ENCODE results near the gene ANTKMT.

DNA sequence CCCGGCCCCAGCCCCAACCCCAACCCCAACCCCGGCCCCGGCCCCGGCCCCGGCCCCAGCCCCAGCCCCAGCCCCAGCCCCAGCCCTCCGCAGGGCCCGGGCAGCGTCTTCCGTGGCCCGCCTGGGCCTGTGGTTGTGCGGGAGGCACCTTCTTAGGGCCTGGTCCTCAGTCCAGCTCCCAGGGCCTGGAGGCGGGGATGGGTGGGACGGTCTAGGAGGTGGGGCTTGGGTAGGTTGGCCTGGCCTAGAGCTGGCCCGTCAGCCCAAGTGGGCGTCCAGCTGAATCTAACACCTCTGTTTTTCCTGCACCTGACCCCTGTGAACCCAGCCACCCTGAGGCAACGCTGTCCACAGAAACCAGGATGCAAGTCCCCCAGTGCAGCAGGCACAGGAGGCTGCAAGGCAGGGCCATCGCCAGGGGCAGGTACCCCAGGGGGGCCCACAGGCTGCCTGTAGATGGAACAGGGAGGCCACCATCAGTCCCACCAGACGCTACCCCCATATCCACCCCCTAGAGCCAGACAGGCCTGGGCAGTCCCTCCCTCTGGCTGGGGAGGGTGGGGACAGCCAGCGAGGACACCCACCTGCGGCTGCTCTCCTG lies 48.3 kb downstream of the ANTKMT start:
- TF ChIP-seq, protein P1, sequence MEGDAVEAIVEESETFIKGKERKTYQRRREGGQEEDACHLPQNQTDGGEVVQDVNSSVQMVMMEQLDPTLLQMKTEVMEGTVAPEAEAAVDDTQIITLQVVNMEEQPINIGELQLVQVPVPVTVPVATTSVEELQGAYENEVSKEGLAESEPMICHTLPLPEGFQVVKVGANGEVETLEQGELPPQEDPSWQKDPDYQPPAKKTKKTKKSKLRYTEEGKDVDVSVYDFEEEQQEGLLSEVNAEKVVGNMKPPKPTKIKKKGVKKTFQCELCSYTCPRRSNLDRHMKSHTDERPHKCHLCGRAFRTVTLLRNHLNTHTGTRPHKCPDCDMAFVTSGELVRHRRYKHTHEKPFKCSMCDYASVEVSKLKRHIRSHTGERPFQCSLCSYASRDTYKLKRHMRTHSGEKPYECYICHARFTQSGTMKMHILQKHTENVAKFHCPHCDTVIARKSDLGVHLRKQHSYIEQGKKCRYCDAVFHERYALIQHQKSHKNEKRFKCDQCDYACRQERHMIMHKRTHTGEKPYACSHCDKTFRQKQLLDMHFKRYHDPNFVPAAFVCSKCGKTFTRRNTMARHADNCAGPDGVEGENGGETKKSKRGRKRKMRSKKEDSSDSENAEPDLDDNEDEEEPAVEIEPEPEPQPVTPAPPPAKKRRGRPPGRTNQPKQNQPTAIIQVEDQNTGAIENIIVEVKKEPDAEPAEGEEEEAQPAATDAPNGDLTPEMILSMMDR (IDR thresholded peaks at IDR 0.05; ENCODE audit: insufficient read depth, low read length) = no peak
- no peak for TF ChIP-seq POLR2AphosphoS5 (IDR thresholded peaks at IDR 0.05; ENCODE audit: low read depth)
- TF ChIP-seq GABPA (IDR thresholded peaks at IDR 0.05; ENCODE audit: low read depth) = no peak
- no peak for TF ChIP-seq SPI1 (IDR thresholded peaks at IDR 0.05; ENCODE audit: borderline replicate concordance, low read depth)

Measured in HL-60 (cell line).